Stimulated activated CD4-positive, alpha-beta T cell treated with anti-CD3 and anti-CD28 coated beads, Interleukin-1b, Interleukin-23, amount 100 ng/mL, for 24 hours (primary cell): ENCODE measurements around the gene RNF5.
"Not testable (repeated sequence)": the region's sequence is repeated elsewhere in the genome, so short reads cannot be mapped to it uniquely, and the experiment has no call there.

Source experiments
- DNase-seq, 4 experiments: peaks; one replicate each; pipeline ENCODE4 v3.0.0-alpha.2; 2020; ENCODE audit warnings: low read depth in 4 of 4, low spot score in 1 of 4

RNF5 gene

GRCh38 chr6:32188381-32189068, 10.3 kb downstream of the RNF5 start:
- no peak for DNase-seq

GRCh38 chr6:32189069-32189741, 11.0 kb downstream of the RNF5 start:
- no peak for DNase-seq

- no peak for DNase-seq
Observed at GRCh38 chr6:32189742-32190053, 11.5 kb downstream of the RNF5 start.

- peak; percentile 55 to 87 (median 77) for DNase-seq
Observed at GRCh38 chr6:32190054-32190851, 12.0 kb downstream of the RNF5 start, which contains the start of gene PBX2. TSS of gene PBX2 (minus strand) at chr6:32190202. CDS start at chr6:32189915, 287 bp downstream.

- DNase-seq: no peak
Observed at GRCh38 chr6:32190911-32191677, 12.9 kb downstream of the RNF5 start.

- no peak for DNase-seq
Observed at GRCh38 chr6:32191696-32192607, 13.7 kb downstream of the RNF5 start.

GRCh38 chr6:32192608-32193039, 14.4 kb downstream of the RNF5 start, which contains the start of gene GPSM3:
TSS of gene GPSM3 (minus strand) at chr6:32192643. CDS start at chr6:32192513, 130 bp downstream.
- DNase-seq: peak in 1 of 4 experiments; percentile 47

GRCh38 chr6:32193096-32193495, 14.9 kb downstream of the RNF5 start:
- DNase-seq: not testable (repeated sequence)

GRCh38 chr6:32194388-32194787, 16.2 kb downstream of the RNF5 start:
- no peak for DNase-seq

GRCh38 chr6:32194825-32195651, 16.8 kb downstream of the RNF5 start:
- DNase-seq: no peak

- DNase-seq: peak; percentile 100
Observed at GRCh38 chr6:32195652-32195901, 17.4 kb downstream of the RNF5 start.

GRCh38 chr6:32195902-32196681, 17.9 kb downstream of the RNF5 start:
- peak in 2 of 4 experiments; percentile 43 to 62 for DNase-seq

- no peak for DNase-seq
Observed at GRCh38 chr6:32196682-32197616, 18.7 kb downstream of the RNF5 start.

GRCh38 chr6:32198345-32198696, 20.1 kb downstream of the RNF5 start:
- no peak for DNase-seq

- DNase-seq: no peak
Observed at GRCh38 chr6:32198866-32199265, 20.7 kb downstream of the RNF5 start.

- no peak for DNase-seq
Observed at GRCh38 chr6:32200711-32201475, 22.7 kb downstream of the RNF5 start.

- DNase-seq: no peak
Observed at GRCh38 chr6:32202186-32202585, 24.0 kb downstream of the RNF5 start.
